HG02870 (cell line): ENCODE data around the gene PHACTR2.
"Not testable (repeated sequence)": the region's sequence is repeated elsewhere in the genome, so short reads cannot be mapped to it uniquely, and the experiment has no call there.

Experiments used
- ATAC-seq: cut with Tn5 transposase; IDR thresholded peaks from one replicate; pipeline ENCODE4 v1.9.1; 2021; ENCODE audit warnings: mild to moderate bottlenecking, moderate library complexity; ENCODE audit not compliant: unreplicated experiment

PHACTR2 gene

GRCh38 chr6:143677891-143678791, at the start of gene PHACTR2:
PHACTR2 (plus strand) TSS chr6:143677965; CDS start chr6:143678164, 199 bp downstream.
- peak; percentile 62 for ATAC-seq

GRCh38 chr6:143629104-143630080, 48.4 kb upstream of the PHACTR2 start:
- no peak for ATAC-seq

- not testable (repeated sequence) for ATAC-seq
Observed at GRCh38 chr6:143631196-143631595, 46.6 kb upstream of the PHACTR2 start.

DNA sequence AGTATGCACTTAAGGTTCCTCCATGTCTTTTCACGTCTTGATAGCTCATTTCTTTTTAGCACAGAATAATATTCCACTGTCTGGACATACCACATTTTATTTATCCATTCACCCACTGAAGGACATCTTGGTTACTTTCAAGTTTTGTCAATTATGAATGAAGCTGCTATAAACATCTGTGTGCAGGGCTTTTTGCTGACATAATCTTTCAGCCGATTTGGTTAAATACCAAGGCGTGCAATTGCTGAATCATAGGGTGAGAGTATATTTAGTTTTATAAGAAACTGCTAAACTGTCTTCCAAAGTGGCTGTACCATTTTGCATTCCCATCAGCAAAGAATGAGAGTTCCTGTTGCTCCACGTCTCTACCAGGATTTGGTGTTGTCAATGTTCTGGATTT, 44.9 kb upstream of the PHACTR2 start:
- no peak for ATAC-seq

DNA sequence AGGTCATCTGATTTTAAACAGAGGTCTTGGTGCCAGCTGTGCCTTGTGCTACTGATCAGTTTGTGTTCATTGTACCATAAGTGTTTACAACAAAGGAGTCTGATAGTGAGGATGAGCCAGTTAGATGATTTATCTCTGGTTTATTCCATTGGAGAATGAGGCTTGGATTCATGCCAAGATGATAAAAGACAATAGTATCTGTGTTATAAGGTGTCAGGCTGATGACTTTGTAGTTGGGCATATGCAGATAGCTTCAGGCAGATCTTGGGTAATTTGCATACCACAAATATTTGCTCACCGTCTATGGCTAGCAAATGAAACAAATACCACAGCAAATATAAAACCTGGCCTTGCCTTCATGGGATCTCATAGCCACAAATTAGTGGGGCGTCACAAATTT, 43.3 kb upstream of the PHACTR2 start:
- ATAC-seq, result no peak

DNA sequence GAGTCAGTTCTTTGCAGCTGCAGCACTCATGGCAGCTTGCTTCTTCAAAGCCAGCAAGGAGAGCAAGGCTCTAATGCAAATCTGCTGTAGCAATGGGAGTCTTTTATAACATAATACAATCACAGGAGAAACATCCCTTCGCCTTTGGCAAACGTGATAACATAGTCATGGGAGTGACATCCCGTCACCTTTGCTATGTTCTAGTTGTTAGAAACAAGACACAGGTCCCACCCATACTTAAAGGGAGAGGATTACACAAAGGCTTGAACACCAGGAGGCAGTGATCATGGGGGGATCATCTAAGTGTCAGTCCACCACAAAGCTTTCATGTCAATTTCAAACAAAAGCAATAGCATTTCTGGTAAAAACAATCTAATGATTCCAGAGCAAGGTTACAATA, 40.1 kb upstream of the PHACTR2 start:
- ATAC-seq, result no peak

- no peak for ATAC-seq
Observed at GRCh38 chr6:143642403-143642802, 35.4 kb upstream of the PHACTR2 start.

DNA sequence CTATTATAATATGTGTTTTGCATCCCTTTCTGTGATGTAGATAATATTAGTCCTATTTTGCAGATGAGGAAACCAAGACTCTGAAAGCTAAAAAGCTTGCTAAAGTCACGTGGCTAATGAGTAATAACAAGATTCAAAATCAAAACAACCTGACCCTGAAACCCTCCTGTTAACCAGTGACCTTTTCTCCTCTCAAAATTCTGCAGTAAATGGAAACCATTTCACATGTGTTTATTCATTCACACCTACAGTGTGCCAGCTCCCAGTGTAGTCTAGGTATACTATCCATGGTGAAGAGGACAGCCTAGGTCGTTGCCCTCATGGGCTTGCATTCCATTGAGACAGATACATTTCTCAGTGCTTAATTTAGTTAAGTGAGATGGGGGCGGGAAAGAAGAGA, 30.6 kb upstream of the PHACTR2 start:
- no peak for ATAC-seq

DNA sequence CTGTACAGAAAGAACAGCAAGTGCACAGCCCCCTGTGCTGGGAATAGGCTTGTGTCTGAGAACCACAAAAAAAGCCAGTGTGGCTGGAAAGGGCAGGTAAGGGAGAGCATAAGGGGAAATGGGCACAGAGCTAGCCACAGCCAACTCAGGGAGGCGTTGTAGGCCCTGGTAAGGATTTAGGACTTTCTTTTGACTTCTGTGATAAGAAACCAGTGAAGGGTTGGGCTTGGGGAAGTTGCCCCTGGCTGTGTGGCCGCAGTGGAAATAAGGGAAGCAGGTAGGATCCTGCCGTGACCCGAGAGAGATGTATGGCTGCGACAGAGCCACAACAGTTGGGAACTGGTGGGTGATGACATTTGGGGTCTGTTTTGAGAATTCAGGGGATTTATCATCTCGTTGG, 30.0 kb upstream of the PHACTR2 start:
- ATAC-seq, result no peak

GRCh38 chr6:143649319-143649718, 28.4 kb upstream of the PHACTR2 start:
- ATAC-seq, result not testable (repeated sequence)

DNA sequence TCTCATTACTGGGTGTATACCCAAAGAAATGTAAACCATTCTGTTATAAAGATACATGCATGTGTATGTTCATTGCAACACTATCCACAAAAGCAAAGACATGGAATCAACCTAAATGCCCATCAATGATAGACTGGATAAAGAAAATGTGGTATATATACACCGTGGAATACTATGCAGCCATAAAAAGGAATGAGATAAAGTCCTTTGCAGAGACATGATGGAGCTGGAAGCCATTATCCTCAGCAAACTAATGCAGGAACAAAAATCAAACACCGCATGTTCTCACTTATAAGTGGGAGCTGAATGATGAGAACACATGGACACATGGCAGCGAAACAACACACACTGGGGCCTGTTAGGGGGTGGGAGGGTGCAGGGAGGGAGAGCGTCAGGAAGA, 26.4 kb upstream of the PHACTR2 start:
- ATAC-seq, result not testable (repeated sequence)

DNA sequence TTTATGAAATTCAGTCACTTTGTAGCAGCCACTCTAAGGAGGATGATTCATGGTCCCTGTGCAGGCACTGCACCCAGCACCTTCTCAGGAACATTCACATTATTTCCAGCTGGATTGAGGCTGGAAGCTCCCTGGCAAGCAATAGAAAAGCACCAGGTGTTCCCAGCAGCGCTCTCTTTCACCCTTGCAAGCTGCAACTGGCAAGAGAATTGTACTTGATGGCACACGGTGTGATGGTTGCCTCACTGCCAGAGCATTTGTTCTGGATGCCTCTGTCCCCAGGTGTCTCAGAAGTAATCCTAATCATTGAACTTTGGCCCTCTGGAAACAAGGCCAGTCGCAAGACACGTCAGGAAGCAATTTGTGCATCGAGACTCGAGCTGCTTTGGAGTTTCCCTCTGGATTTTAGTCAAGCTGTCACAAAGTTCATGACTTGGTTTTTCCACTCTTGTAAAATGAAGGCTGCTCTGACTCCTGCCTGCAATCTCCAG, 24.9 kb upstream of the PHACTR2 start:
- ATAC-seq, result no peak

GRCh38 chr6:143655541-143655940, 22.2 kb upstream of the PHACTR2 start:
- no peak for ATAC-seq

- no peak for ATAC-seq
Observed at GRCh38 chr6:143656026-143656425, 21.7 kb upstream of the PHACTR2 start.

GRCh38 chr6:143657809-143658208, 20.0 kb upstream of the PHACTR2 start:
- ATAC-seq, result no peak

DNA sequence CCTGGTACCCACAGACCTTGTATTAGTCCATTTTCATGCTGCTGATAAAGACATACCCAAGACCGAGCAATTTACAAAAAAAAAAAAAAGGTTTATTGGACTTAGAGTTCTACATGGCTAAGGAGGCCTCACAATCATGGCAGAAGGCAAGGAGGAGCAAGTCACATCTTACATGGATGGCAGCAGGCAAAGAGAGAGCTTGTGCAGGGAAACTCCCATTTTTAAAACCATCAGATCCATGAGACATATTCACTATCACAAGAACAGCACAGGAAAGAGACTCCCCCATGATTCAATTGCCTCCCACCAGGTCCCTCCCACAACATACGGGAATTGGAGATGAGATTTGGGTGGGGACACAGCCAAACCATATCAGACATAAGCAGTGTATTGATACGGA, 17.6 kb upstream of the PHACTR2 start:
- ATAC-seq, result not testable (repeated sequence)

DNA sequence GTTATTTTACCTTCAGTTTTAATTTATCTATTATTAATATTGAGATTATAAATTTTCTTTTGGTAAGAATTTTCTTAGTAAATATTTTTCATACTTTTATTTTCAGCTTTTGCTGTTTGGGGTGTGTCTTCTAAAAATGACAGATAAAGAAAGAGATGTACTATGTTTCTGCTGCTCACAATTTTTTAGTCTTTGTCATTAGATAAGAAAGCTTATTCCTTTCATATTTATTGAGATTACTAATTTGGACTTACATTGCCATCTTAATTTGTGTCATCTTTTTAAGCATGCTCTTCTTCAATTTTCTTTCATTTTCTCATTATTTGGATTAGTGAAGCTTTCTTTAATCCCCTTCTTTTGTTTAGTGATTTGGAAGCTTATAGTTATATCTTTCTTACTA, 13.6 kb upstream of the PHACTR2 start:
- no peak for ATAC-seq

- ATAC-seq, result not testable (repeated sequence)
Observed at GRCh38 chr6:143666007-143666406, 11.8 kb upstream of the PHACTR2 start.

- ATAC-seq, result not testable (repeated sequence)
Observed at GRCh38 chr6:143669483-143669882, 8.3 kb upstream of the PHACTR2 start.

- no peak for ATAC-seq
Observed at GRCh38 chr6:143673669-143674068, 4.1 kb upstream of the PHACTR2 start.
